DMS153 treated with DMSO at 0.1 percent for 48 hours (cell line): ENCODE measurements around the gene PLEKHG5.

Experiments
- DNase-seq: peaks from one replicate; lab custom pipeline; 2025; ENCODE audit not compliant: unreplicated experiment; lab: John Stamatoyannopoulos, UW

Gene PLEKHG5

GRCh38 chr1:6491480-6491962 lies at the start of gene PLEKHG5:
TSS of gene PLEKHG5 (minus strand) at chr1:6491667. CDS start at chr1:6477571, 14,096 bp downstream.
- no peak for DNase-seq

- no peak for DNase-seq
Measured at GRCh38 chr1:6538956-6539355, 47.5 kb upstream of the PLEKHG5 start.

- no peak for DNase-seq
Measured at GRCh38 chr1:6536291-6536690, 44.8 kb upstream of the PLEKHG5 start.

GRCh38 chr1:6535214-6535613 lies 43.7 kb upstream of the PLEKHG5 start:
- DNase-seq = no peak

- no peak for DNase-seq
Measured at GRCh38 chr1:6534248-6534822, 42.9 kb upstream of the PLEKHG5 start.

GRCh38 chr1:6531996-6532395 lies 40.5 kb upstream of the PLEKHG5 start:
- DNase-seq = no peak

- DNase-seq = no peak
Measured at GRCh38 chr1:6530504-6531160, 39.2 kb upstream of the PLEKHG5 start.

GRCh38 chr1:6528492-6528891 lies 37.0 kb upstream of the PLEKHG5 start:
- DNase-seq = no peak

- no peak for DNase-seq
Measured at GRCh38 chr1:6526316-6526715, 34.8 kb upstream of the PLEKHG5 start.

GRCh38 chr1:6523566-6523965 lies 32.1 kb upstream of the PLEKHG5 start:
- no peak for DNase-seq

- no peak for DNase-seq
Measured at GRCh38 chr1:6521536-6521935, 30.1 kb upstream of the PLEKHG5 start.

- peak; percentile 72 for DNase-seq
Measured at GRCh38 chr1:6519935-6520671, 28.6 kb upstream of the PLEKHG5 start.

- DNase-seq = no peak
Measured at GRCh38 chr1:6519491-6519934, 28.0 kb upstream of the PLEKHG5 start.

- no peak for DNase-seq
Measured at GRCh38 chr1:6517435-6517851, 26.0 kb upstream of the PLEKHG5 start.

- no peak for DNase-seq
Measured at GRCh38 chr1:6515771-6516170, 24.3 kb upstream of the PLEKHG5 start.

- DNase-seq = no peak
Measured at GRCh38 chr1:6513320-6513801, 21.9 kb upstream of the PLEKHG5 start.

- no peak for DNase-seq
Measured at GRCh38 chr1:6512908-6513280, 21.4 kb upstream of the PLEKHG5 start.

- DNase-seq = no peak
Measured at GRCh38 chr1:6512245-6512907, 20.9 kb upstream of the PLEKHG5 start.

- DNase-seq = no peak
Measured at GRCh38 chr1:6511561-6512244, 20.2 kb upstream of the PLEKHG5 start.

GRCh38 chr1:6511056-6511455 lies 19.6 kb upstream of the PLEKHG5 start:
- no peak for DNase-seq

GRCh38 chr1:6510493-6510892 lies 19.0 kb upstream of the PLEKHG5 start:
- no peak for DNase-seq
